BJ (cell line): ENCODE measurements around the gene EVC. TPM values are rescaled to one million over a fixed set of nuclear protein-coding genes. Genes with fewer than 3 reads are reported as not detected.

Experiments used
- CTCF ChIA-PET: fragments of 350-600 bp; formaldehyde crosslinking; extraction: SDS; loops from one replicate; lab custom pipeline; 2021; ENCODE audit warnings: antibody characterized with exemption, inconsistent platforms; lab: Yijun Ruan, JAX
- POLR2A ChIA-PET: fragments of 300-600 bp; sonication (Branson Sonifier 250); formaldehyde crosslinking; extraction: SDS; loops from one replicate; lab custom pipeline; 2021; ENCODE audit warnings: antibody characterized with exemption; lab: Charles Lee
- DNase-seq: peaks from one replicate; pipeline ENCODE4 v3.0.0-alpha.2; 2011; ENCODE audit warnings: low read depth
- H3K27me3 ChIP-seq: 2 replicates; pipeline ENCODE4 v1.6.0; 2011; ENCODE audit warnings: low read length; ENCODE audit not compliant: control insufficient read depth, insufficient read depth
- H3K36me3 ChIP-seq: 2 replicates; pipeline ENCODE4 v1.5.1; 2011; ENCODE audit warnings: low read length; ENCODE audit not compliant: control insufficient read depth, insufficient read depth
- H3K4me3 ChIP-seq: 2 replicates; pipeline ENCODE4 v1.5.1; 2011; ENCODE audit warnings: low read depth, mild to moderate bottlenecking, control low read depth, low read length
- CTCF ChIP-seq: IDR thresholded peaks from 2 replicates; pipeline ENCODE4 v1.5.1; 2011; ENCODE audit warnings: low read depth, mild to moderate bottlenecking, control low read depth, inconsistent platforms, low read length, moderate library complexity; ENCODE audit not compliant: insufficient read depth
- polyA plus RNA-seq: library from polyadenylated mRNA; depleted of rRNA; stranded (reverse); fragments of >200 nt; gene quantifications from 2 replicates; pipeline ENCODE4 v1.2.3, GENCODE V29; 2011

EVC gene
- polyA plus RNA-seq, 1 experiment: 12.8 TPM

GRCh38 chr4:5738061-5738460, 27.1 kb downstream of the EVC start:
- H3K4me3 ChIP-seq: no peak overlapping the region
- POLR2A ChIA-PET: interaction anchor here (0.9 kb wide), 1 partner anchor 10 kb away, joined by 3 read pairs; no protein-coding TSS in a partner anchor
- TF ChIP-seq CTCF: no peak
- H3K36me3 ChIP-seq: peaks cover 26% of the 10 kb centered on the region
- CTCF ChIA-PET: interaction anchor here (0.9 kb wide), 1 partner anchor 8 kb away, joined by 3 read pairs; no protein-coding TSS in a partner anchor
- no peaks in the 10 kb centered on the region for H3K27me3 ChIP-seq
- no peak for DNase-seq

DNA sequence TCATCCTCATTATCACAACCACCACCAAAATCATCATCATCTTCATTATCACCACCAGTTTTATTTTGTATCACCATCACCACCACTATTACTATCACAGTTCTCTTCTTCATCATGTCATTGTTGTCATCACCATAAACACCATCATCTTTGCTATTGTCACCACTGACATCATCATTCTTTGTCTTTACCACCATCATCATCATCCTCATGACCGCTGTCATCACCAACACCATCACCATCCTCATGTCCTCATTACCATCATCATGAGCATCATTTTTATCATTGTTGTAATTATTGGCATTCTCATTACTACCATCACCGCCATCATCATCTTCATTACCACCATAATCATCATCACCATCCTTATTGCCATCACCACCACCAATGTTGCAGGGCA, 31.4 kb downstream of the EVC start:
- POLR2A ChIA-PET: no interaction called here
- no peak for TF ChIP-seq CTCF
- no peaks in the 10 kb centered on the region for H3K27me3 ChIP-seq
- H3K36me3 ChIP-seq: peaks cover 9% of the 10 kb centered on the region
- DNase-seq: no peak
- H3K4me3 ChIP-seq: no peak overlapping the region
- CTCF ChIA-PET: interaction anchor here (1.0 kb wide), 1 partner anchor 20 kb away, joined by 3 read pairs; no protein-coding TSS in a partner anchor

GRCh38 chr4:5742968-5743367, 32.0 kb downstream of the EVC start:
- POLR2A ChIA-PET: no interaction called here
- H3K27me3 ChIP-seq: no peaks in the 10 kb centered on the region
- CTCF ChIA-PET: no interaction called here
- TF ChIP-seq CTCF: no peak
- no peak overlapping the region for H3K4me3 ChIP-seq
- peaks cover 9% of the 10 kb centered on the region for H3K36me3 ChIP-seq
- no peak for DNase-seq

GRCh38 chr4:5746250-5746649, 35.2 kb downstream of the EVC start:
- Histone ChIP-seq H3K27me3 (no peaks in the 10 kb centered on the region), H3K36me3 (peaks cover 12% of the 10 kb centered on the region), H3K4me3 (no peak overlapping the region)
- CTCF ChIA-PET: interaction anchor here (0.7 to 1.0 kb wide), 2 partner anchors 9 to 36 kb away, joined by 3 read pairs; partner anchors contain the start of gene EVC
- TF ChIP-seq CTCF: no peak
- no peak for DNase-seq
- POLR2A ChIA-PET: no interaction called here

GRCh38 chr4:5746829-5747737, 36.1 kb downstream of the EVC start:
- no peak for TF ChIP-seq CTCF
- Histone ChIP-seq H3K4me3 (no peak overlapping the region), H3K36me3 (peaks cover 11% of the 10 kb centered on the region), H3K27me3 (no peaks in the 10 kb centered on the region)
- POLR2A ChIA-PET: interaction anchor here (0.6 kb wide), 1 partner anchor 26 kb away, joined by 4 read pairs; no protein-coding TSS in a partner anchor
- DNase-seq: no peak
- CTCF ChIA-PET: interaction anchor here (1.3 kb wide), 1 partner anchor 41 kb away, joined by 3 read pairs; no protein-coding TSS in a partner anchor
